HG02571 (cell line): Measurements from ENCODE around the gene APP.
"Not testable (repeated sequence)": the region's sequence is repeated elsewhere in the genome, so short reads cannot be mapped to it uniquely, and the experiment has no call there.

Experiments
- ATAC-seq: cut with Tn5 transposase; IDR thresholded peaks from one replicate; pipeline ENCODE4 v1.9.1; 2021; ENCODE audit warnings: mild to moderate bottlenecking, moderate library complexity; ENCODE audit not compliant: unreplicated experiment

The APP gene

DNA sequence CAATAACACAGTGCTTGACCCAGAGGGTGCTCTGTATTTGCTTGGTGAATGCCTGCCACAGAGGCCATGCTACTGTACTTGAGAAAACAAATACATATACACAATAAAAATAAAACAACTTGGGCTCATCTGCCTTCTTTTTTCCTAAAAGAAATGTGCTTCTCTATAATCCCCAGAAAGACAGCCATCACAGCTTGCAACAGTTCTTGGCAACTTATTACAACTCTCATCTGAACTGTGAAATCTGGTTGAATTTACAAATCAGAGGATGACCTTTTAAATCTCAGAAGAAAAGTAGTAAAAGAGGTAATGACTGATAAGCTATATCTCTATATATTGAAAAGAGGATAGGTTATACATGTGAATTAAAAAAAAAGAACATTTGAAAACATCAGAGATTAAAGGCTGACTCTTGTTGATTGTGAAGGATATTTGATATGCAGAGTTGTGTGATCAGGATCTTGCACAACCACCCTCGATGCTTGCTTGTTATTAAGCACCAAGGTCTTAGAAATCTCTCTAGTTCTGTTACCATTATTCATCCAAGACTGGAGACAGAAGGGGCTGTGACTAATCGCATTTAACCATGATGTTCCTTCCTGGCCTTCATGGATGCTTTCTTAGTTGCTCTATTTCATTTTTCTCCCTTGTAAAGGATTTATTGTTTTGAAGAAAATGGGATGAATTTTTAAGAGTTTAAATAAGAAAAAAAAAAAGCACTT is 213.4 kb downstream of the APP start:
- no peak for ATAC-seq

DNA sequence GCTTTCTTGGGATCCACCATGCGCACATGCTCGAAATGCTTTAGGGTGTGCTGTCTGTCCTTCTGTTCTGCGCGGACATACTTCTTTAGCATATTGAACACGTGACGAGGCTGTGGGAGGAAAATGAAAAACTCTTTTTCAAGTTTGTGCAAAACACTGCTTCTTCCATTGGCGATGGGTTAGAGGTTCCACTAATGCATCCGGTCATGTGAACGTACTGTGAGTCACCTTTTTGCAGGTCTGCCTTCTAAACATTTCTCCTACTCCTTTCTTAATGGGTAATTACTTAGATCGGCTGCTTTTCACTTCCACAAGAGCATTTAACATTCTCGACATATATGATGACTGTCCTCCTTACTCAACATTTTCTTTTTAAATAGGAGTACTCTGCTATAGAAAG is 214.9 kb downstream of the APP start:
- ATAC-seq, result no peak

DNA sequence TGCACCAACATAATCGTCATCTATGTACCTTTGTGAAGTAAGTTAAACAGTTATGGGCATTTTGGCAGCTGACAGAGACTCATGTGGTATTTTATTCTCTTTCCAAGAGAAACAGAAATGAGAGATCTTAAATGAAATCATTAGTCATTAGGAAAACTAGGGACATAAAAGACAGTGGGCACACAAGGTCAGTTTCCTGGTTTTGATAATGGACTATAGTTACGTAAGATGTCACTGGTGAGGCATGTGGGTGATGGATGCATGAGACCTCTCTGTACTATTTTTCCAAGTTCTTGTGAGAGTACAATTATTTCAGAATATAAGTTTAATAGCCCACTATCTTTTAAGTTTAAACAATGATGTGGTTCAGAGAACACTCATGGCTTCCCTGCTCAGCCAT is 216.9 kb downstream of the APP start:
- ATAC-seq, result no peak

DNA sequence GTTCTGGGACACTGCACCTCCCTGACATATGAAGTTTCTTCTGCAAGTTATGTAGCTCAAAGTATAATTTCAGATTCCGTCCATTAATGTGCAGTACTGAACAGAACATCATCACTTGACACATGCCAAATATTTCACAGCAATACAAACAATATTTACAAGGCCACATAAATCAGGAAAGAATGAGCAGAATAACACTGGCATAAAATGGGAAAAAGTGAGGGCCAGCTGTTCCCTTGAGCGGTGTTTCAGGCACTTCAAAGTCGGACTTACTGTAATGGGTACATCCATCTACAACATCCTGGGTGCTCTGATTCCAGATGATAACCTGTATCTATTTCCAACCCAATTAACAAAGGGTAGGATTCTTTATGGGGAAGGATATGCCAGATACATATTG is 217.4 kb downstream of the APP start:
- no peak for ATAC-seq

DNA sequence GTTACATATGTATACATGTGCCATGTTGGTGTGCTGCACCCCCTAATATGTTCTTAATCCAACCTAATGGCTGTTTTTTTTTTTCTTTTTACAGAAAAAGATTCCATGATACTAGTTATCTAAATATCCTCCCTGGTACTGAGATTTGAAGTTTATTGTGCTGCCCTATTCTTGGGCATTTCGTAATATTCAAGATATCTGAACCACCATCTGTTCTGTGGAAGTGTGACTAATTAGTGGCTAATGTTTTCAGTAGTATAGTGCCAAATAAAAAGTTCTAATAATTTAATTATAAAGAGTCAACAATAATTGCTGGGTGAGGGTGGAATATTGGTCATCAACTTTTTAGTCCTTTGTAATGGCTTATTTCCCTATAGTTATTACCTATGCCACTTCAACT is 218.3 kb downstream of the APP start:
- ATAC-seq, result no peak

DNA sequence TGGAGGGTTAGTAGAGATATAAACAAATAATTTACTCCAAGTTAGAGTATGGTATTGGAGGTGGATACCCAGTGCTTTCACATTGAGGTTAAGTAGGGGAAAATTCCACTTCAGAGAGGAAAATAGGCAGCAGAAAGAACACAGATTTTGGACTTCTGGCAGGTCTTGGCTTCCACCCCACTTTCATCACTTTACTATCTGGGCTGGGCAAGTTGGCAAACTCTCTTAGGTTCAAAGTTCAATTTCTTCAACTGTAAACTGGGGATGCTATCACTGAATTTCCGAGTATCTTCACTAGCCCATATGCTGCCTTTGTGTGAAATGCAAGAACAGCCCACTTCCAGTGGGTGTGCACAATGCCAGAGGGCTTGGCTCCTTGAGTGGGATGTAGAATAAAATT is 220.9 kb downstream of the APP start:
- ATAC-seq, result no peak

DNA sequence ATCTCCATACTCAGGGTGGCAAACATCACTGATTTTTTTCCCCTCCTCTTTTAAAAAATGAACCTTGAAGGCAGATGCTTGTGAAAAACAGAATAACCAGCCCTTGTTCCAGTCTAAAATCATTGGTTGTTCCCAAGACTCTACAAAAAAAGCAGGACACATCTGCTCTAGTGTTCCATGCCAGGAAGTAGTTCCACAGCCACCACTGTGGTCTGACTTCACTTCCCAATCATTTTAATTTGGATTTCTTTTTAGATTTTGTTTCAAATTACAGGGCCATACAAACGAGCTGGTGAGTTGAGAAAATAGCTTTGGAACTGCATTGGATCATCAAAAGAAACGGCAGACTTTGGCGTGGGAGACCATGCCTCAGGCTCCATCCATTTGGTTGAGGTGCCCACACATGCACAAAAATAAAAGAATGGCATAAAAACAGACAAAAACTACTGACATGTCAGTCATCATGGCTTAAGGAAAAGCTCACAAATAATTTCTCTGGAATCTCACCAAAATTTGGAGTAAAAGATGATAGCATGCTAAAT is 225.8 kb downstream of the APP start:
- no peak for ATAC-seq

DNA sequence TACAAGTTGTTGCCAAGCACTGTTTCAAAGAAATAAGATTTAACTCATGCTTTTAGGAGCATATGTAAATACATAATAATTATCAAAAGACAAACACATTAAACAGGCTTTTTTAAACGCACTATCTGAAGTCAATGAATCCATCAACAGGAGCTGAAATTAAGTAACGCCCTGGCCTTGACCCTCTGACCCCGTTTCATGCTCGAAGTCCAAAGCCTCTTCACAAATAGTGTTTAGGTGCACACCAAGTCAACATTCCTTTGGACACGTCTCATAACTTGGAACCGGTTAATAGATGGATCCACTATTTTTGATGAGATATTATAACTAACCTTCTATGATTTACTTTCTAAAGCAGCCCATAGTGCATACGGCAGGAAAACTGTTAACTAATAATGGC is 226.5 kb downstream of the APP start:
- ATAC-seq, result no peak

DNA sequence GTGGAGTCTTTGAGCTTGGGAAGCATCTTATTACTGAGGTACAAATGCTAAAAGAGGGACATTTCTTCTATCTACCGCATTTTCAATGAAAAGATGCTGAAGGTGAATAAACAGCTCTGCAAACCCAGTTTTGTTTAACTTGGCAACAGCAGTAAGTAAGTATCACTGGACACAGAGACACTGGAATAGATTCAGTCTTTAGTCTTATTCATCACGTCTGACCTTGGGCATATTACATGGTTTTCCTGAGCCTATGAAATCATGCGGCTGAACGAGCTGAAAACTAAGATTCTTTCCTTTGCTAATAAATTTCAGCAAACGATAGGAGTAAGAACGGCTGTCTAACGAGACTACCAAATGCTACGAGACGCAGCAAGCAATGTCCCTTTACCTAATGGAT is 228.4 kb downstream of the APP start:
- ATAC-seq, result no peak

DNA sequence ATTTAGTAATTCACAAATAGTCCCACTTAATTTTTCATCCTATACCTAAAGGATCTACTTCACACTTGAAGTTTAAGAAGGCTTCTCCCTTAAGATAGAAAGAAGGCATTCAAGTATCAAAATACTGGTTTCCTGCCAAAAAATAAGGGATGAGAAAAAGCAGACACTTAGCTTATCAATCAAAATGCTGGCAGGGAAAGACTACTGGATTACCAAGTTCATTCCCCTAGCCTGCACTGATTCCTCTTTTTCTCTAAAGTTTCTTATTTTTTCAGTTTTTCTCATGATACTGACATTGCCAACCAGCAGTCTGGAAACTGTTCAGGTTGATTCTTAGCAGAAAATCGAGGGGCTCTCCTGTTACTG is 231.2 kb downstream of the APP start:
- no peak for ATAC-seq

DNA sequence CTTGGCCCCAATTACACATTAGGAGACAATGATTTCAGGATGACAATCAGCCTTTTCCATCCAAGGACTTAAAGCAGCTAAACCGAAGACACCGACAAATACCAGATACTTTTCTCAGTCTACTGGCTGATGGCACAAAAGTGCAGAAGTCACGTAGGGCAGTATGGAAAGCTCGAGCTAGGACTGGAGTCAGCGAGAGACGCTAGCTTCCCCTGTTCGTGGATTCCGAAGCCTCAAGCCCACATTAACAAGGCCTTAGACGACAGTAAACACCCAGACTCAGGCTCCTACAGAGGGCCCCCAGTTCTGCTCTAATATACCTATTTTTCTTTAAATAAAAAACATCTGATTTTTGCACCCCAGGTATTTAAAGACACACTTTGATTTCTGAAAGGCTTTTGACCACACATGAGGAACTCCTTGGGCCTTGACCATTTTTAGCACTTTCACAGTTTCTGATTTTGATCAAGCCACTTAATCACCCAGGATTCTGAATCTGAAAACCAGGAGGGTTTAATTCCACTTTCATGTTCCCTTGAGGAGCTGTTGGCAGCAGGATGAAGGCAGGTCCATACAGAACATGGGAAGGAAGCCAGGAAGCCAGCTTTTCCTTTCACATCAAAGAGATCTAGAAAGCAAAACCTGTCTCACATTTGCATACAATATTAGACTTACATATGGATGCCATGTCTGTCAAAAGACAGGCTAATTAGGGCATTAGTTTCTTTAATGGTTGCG is 231.7 kb downstream of the APP start:
- ATAC-seq, result no peak

DNA sequence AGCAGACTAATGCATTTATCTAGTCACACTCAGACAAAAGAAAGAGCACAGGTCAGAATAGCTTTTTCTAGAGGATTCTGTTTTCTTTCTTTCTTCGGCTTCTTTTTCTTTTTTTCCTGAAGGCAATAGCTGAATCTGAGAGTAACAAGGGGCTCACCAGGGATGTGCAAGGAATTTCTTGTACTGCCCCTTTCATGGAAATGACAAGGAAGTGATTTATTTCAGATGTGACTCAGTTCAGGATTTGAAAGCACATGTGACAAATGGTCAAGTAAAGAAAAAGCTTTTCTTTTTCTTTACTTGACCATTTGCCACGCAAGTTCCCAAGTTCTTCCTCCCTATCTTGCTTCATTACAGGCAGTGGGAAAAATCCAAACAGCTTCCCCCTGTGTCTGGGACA is 233.8 kb downstream of the APP start:
- no peak for ATAC-seq

DNA sequence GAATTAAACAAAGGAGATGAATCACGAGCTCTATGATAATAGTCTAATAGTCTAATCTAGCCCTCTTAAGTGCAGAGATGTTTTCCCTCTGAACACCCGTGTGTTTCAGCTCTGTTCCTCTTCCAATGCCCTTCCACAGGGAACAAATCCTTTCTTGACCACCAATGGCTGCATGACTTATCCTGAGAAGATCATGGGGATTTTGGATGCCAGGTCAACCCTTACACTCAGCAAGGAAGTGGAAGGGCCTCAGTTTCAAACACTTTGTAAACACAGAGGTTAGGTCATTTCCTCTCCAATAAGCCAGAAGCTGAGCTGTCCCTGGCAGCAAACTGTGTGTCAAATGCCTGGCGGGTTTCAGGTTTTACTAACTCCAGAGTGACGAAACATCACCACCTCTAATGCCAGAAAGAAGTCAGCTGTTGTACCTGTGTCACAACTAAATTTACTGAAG is 235.8 kb downstream of the APP start:
- ATAC-seq, result no peak

DNA sequence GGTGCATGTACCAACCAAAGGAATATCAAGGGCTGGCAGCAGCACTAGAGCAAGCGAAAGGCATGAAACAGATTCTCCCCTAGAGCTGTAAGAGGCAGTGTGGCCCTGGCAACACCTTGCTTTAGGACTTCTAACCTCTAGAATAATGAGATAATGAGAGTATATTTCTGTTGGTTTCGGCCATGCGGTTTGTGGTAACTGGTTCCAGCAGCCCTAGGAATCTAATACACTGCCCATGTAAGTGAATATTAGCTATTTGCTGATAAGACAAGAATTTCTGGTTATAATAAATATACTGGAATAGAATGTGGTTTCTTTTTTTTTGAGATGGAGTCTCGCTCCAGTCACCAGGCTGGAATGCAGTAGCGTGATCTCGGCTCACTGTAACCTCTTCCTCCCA is 236.4 kb downstream of the APP start:
- no peak for ATAC-seq

DNA sequence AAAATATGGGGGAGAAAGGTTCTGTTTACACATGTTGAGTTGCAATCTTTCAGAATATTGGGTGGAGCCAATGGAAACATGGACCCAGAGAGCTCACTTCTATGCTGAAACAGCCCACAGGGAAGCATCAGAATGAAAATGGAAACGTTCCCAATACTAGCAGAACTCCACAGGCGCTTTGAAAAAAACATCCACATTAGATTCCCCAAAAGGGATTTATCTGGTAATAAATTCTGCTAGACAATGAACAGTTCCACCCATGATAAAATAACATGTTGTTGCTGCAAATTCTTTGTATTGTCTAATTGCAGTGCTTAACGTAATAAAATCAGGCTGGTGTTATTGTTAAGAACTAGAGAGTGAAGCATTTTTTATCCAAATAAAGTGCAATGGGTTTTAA is 238.8 kb downstream of the APP start:
- no peak for ATAC-seq

DNA sequence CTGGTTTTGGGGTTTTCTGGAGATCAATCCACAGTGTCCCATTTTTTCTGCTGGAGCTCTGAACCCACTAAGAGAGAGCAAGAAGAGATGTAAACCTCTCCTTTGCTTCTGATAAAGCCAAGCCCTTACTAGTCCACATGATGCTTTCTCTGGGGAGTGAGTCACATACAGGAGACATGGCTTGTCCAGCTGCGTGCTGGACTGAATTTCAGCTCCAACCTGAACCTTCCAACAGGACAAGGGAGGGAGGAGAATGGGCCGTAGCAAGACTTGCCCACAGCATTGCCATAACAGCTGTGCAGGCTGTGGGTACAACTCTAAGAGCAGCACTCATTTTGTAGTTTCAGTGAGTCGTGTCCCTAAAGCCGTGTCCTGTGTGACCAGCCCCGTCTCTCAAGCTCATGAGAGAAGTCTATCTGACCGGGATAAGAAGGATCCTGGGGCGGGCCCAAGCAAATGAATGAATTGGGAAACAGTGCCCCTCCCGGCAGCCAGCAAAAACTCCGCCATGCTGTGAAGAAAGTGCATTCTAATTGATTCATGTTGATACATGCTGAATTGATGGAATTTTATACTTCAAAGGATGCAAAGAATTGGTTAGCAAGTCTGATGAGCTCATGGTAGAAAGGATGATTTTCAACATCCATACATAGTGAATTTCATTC is 240.6 kb downstream of the APP start:
- no peak for ATAC-seq

DNA sequence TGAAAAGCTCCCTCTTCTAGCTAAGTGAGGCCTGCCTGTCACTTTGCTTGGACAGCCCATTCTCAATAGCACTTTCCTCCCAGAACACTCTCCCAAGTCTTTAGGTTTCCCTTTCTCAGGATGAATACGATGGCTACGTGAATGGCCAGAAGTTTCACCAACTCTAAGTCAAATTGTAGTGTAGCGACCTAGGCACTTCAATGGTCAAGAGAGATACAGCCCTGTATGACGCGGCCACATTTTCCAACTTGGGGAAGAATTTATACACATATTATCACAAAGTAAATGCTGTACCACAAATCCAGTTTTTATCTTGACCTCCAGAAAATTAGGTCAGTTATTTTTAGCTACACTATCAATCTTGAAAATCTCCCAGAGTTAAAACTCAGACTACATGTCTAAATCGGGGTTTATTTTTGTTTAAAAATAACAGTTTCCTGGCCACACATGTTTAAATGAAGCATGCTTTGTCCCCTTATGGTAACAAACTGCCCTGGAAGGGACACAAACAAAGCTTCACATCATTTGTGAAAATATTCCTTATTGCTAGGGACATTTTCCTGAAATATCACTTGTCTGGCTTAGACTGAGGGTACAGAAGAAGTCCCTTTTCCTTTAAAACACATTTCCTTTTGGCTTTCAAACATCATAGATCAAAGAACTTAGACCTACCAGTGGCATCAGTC is 243.2 kb downstream of the APP start:
- ATAC-seq, result no peak

DNA sequence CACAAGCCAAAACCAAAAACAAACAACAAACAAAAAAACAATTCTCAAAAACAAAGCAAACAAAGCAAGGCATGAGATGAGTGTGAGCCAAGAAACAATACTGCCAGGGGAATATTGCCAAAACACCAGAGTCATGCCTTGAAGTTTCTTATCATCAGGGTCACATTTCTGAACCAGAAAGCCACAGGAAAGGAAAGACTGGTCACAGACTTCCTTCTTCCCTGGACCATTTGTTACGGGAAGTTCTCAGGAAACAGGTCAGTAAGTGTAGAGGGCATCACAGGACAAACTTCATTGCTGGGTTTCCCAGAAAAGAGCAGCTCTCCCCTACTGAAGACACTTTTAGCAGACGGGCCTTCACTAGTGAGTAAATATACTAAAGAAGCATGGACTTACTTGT is 244.6 kb downstream of the APP start:
- no peak for ATAC-seq

DNA sequence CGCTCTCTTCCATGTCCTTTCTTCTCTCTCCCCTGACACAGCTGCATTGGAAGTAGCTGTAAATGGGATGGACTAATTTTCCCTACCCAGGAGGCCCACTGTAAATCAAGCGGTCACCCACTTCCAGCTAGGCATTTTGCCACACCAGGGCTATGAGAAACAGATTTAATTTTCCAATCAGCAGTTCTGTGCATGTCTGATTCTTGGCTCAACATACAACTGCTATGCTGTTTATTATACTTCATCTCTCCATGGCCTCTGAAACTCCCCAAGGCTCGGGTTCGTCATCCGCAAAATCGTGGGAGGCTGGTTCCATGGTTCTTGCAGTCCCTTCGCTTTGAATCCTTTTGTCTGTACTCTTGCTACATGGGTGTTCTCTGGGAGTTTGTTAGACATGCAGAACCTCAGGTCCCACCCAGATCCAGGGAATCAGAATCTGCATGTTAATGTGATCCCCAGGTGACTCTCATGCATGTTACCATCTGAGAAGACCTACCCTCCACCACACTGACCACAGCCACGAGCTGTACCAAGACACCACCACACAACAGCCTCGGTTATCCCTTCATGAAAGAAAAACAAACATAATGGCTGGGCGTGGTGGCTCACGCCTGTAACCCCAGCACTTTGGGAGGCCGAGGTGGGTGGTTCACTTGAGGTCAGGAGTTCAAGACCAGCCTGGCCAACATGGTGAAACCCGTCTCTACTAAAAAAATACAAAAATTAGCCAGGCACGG is 245.3 kb downstream of the APP start:
- no peak for ATAC-seq

DNA sequence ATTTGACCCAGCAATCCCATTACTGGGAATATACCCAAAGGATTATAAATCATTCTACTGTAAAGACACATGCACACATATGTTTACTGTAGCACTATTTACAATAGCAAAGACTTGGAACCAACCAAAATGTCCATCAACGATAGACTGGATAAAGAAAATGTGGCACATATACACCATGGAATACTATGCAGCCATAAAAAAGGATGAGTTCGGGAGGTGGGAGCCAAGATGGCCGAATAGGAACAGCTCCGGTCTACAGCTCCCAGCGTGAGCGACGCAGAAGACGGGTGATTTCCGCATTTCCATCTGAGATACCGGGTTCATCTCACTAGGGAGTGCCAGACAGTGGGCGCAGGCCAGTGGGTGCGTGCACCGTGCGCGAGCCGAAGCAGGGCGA is 252.4 kb downstream of the APP start:
- not testable (repeated sequence) for ATAC-seq

DNA sequence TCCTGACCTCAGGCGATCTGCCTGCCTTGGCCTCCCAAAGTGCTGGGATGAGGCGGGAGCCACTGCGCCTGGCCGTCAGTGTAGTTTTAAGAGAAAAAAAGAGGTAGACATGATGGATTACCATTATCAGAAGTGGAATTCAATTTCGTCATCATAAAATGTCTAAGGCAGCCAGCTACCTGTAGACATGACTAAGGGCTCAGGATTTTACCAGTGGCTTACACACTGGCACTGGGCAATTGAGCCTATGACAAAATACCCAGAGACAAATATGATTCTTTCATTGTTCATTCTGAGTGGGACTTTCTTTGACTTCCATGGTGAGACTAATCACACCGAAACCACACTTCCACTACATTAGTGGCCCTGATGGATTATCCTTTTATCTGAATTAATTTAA is 254.3 kb downstream of the APP start:
- no peak for ATAC-seq
